IMR-90 (cell line): Measurements from ENCODE around the gene COL19A1. TPM values are rescaled to one million over a fixed set of nuclear protein-coding genes. Genes with fewer than 3 reads are reported as not detected.

ENCODE experiments used
- ATAC-seq: fragments of 200-7000 bp; cut with Tn5 transposase; 2 replicates; pipeline ENCODE4 v1.9.1; 2020; ENCODE audit warnings: low read depth, mild to moderate bottlenecking, moderate library complexity
- BruUV-seq: library from RNA; stranded (reverse); fragments of 400-500 nt; replicated peaks from 2 replicates; lab custom pipeline; 2021; lab: Mats Ljungman, UMichigan
- CTCF ChIA-PET: fragments of 300-600 bp; formaldehyde crosslinking; extraction: SDS; loops from one replicate; lab custom pipeline; 2021; ENCODE audit warnings: antibody characterized with exemption; lab: Yijun Ruan, JAX
- POLR2A ChIA-PET: fragments of 300-600 bp; sonication (Branson Sonifier 250); formaldehyde crosslinking; loops from one replicate; lab custom pipeline; 2022; ENCODE audit warnings: antibody characterized with exemption; ENCODE audit not compliant: unreplicated experiment; lab: Charles Lee
- DNase-seq: peaks from one replicate; pipeline ENCODE4 v3.0.0; 2013
- H2AFZ ChIP-seq: replicated peaks from 2 replicates; pipeline ENCODE3; 2013; ENCODE audit warnings: low read length, mild to moderate bottlenecking; ENCODE audit not compliant: poor library complexity
- H2AK5ac ChIP-seq: 2 replicates; pipeline ENCODE4 v1.6.1; 2013; ENCODE audit warnings: low read depth, low read length, inconsistent platforms
- H2AK9ac ChIP-seq: replicated peaks from 2 replicates; pipeline ENCODE3; 2013; ENCODE audit warnings: mild to moderate bottlenecking, low read depth, low read length, moderate library complexity; ENCODE audit not compliant: poor library complexity
- H2BK120ac ChIP-seq: 2 replicates; pipeline ENCODE4 v1.6.1; 2013; ENCODE audit warnings: low read depth, low read length, inconsistent platforms
- H2BK15ac ChIP-seq: 3 replicates; pipeline ENCODE4 v1.6.1; 2013; ENCODE audit warnings: low read depth, low read length, inconsistent platforms
- H2BK20ac ChIP-seq: 2 replicates; pipeline ENCODE4 v1.6.1; 2013; ENCODE audit warnings: low read depth, mild to moderate bottlenecking, inconsistent platforms, low read length, moderate library complexity
- H2BK5ac ChIP-seq: 2 replicates; pipeline ENCODE4 v1.6.1; 2013; ENCODE audit warnings: mild to moderate bottlenecking, low read depth, low read length, inconsistent platforms; ENCODE audit not compliant: poor library complexity, severe bottlenecking
- H3K14ac ChIP-seq: replicated peaks from 2 replicates; pipeline ENCODE4 v1.6.1; 2013; ENCODE audit warnings: low read depth, low read length, inconsistent platforms
- H3K18ac ChIP-seq: 2 replicates; pipeline ENCODE4 v1.6.1; 2013; ENCODE audit warnings: low read depth, low read length, control low read depth
- H3K23ac ChIP-seq: 2 replicates; pipeline ENCODE4 v1.6.1; 2013; ENCODE audit warnings: low read depth, low read length, inconsistent platforms
- H3K27ac ChIP-seq: 2 replicates; pipeline ENCODE4 v1.5.1; 2013; ENCODE audit warnings: mild to moderate bottlenecking, control low read depth, low read length; ENCODE audit not compliant: insufficient read depth
- H3K27me3 ChIP-seq: 2 replicates; pipeline ENCODE4 v1.6.1; 2013; ENCODE audit warnings: low read length; ENCODE audit not compliant: control insufficient read depth, insufficient read depth
- H3K36me3 ChIP-seq: 2 replicates; pipeline ENCODE4 v1.6.1; 2013; ENCODE audit warnings: low read length, mixed read lengths; ENCODE audit not compliant: control insufficient read depth, insufficient read depth
- H3K4ac ChIP-seq: 2 replicates; pipeline ENCODE4 v1.6.1; 2013; ENCODE audit warnings: low read depth, low read length, inconsistent platforms
- H3K4me1 ChIP-seq: 2 replicates; pipeline ENCODE4 v1.6.1; 2013; ENCODE audit warnings: low read length, mixed read lengths; ENCODE audit not compliant: control insufficient read depth, insufficient read depth
- H3K4me2 ChIP-seq: 2 replicates; pipeline ENCODE4 v1.6.1; 2013; ENCODE audit warnings: low read depth, mild to moderate bottlenecking, control low read depth, low read length, moderate library complexity
- H3K4me3 ChIP-seq: 2 replicates; pipeline ENCODE4 v1.5.1; 2013; ENCODE audit warnings: low read depth, mild to moderate bottlenecking, control low read depth, low read length, moderate library complexity; ENCODE audit not compliant: insufficient read depth
- H3K56ac ChIP-seq: 2 replicates; pipeline ENCODE4 v1.6.1; 2013; ENCODE audit warnings: low read length, inconsistent platforms; ENCODE audit not compliant: insufficient read depth; ENCODE audit errors: extremely low read depth
- H3K79me1 ChIP-seq, 2 experiments: 2 replicates each; pipeline ENCODE4 v1.6.1; 2013; ENCODE audit warnings: low read length in 2 of 2, inconsistent platforms in 1 of 2, low read depth in 1 of 2
- H3K9ac ChIP-seq: 2 replicates; pipeline ENCODE4 v1.6.1; 2013; ENCODE audit warnings: low read depth, low read length, control low read depth
- H3K9me1 ChIP-seq: 2 replicates; pipeline ENCODE4 v1.6.1; 2013; ENCODE audit warnings: low read length, inconsistent platforms; ENCODE audit not compliant: insufficient read depth
- H3K9me3 ChIP-seq: 2 replicates; pipeline ENCODE4 v1.6.1; 2013; ENCODE audit warnings: low read length; ENCODE audit not compliant: control insufficient read depth, insufficient read depth
- H4K20me1 ChIP-seq: 2 replicates; pipeline ENCODE4 v1.6.1; 2013; ENCODE audit warnings: low read length, inconsistent platforms; ENCODE audit not compliant: insufficient read depth
- H4K5ac ChIP-seq: 2 replicates; pipeline ENCODE4 v1.6.1; 2013; ENCODE audit warnings: mild to moderate bottlenecking, low read depth, low read length, control low read depth
- H4K8ac ChIP-seq, 2 experiments: 2 replicates each; pipeline ENCODE4 v1.6.1; 2013; ENCODE audit warnings: low read depth in 2 of 2, low read length in 2 of 2, control low read depth in 1 of 2, inconsistent platforms in 1 of 2
- H4K91ac ChIP-seq: 2 replicates; pipeline ENCODE4 v1.6.1; 2013; ENCODE audit warnings: low read depth, low read length, inconsistent platforms; ENCODE audit not compliant: insufficient read depth
- BHLHE40 ChIP-seq: fragments of 150-350 bp; IDR thresholded peaks from 2 replicates; pipeline ENCODE4 v1.6.1; 2016; ENCODE audit warnings: mild to moderate bottlenecking, low read depth, low read length
- CEBPB ChIP-seq: IDR thresholded peaks from 2 replicates; pipeline ENCODE4 v1.6.1; 2012; ENCODE audit warnings: low read depth, low read length, improper control_type of control experiment
- CHD1 ChIP-seq: IDR thresholded peaks from 2 replicates; pipeline ENCODE4 v1.6.1; 2012; ENCODE audit warnings: low read depth, low read length, improper control_type of control experiment
- CTCF ChIP-seq: conservative IDR thresholded peaks from 2 replicates; pipeline ENCODE4 v1.5.1; 2012; ENCODE audit warnings: mild to moderate bottlenecking, low read depth, low read length, improper control_type of control experiment
- FOS ChIP-seq: fragments of 150-350 bp; IDR thresholded peaks from 2 replicates; pipeline ENCODE4 v1.6.1; 2016; ENCODE audit warnings: low read depth, low read length
- MAFK ChIP-seq: IDR thresholded peaks from 2 replicates; pipeline ENCODE4 v1.6.1; 2012; ENCODE audit warnings: low read depth, low read length, improper control_type of control experiment
- MAZ ChIP-seq: IDR thresholded peaks from 2 replicates; pipeline ENCODE4 v1.6.1; 2012; ENCODE audit warnings: low read depth, mild to moderate bottlenecking, low read length, improper control_type of control experiment, moderate library complexity, borderline replicate concordance
- MXI1 ChIP-seq: IDR thresholded peaks from 2 replicates; pipeline ENCODE4 v1.6.1; 2012; ENCODE audit warnings: low read depth, mild to moderate bottlenecking, low read length, moderate library complexity, borderline replicate concordance
- NFE2L2 ChIP-seq: fragments of 150-350 bp; IDR thresholded peaks from 2 replicates; pipeline ENCODE4 v1.6.1; 2016; ENCODE audit warnings: low read depth, mild to moderate bottlenecking, low read length
- POLR2A ChIP-seq: IDR thresholded peaks from 2 replicates; pipeline ENCODE4 v1.6.1; 2012; ENCODE audit warnings: mild to moderate bottlenecking, low read depth, low read length
- RAD21 ChIP-seq: IDR thresholded peaks from 2 replicates; pipeline ENCODE4 v1.6.1; 2012; ENCODE audit warnings: low read length, improper control_type of control experiment
- RCOR1 ChIP-seq: IDR thresholded peaks from 2 replicates; pipeline ENCODE4 v1.6.1; 2012; ENCODE audit warnings: mild to moderate bottlenecking, low read length, improper control_type of control experiment; ENCODE audit not compliant: insufficient replicate concordance
- RFX5 ChIP-seq: IDR thresholded peaks from 2 replicates; pipeline ENCODE4 v1.8.0; 2012; ENCODE audit warnings: low read depth, mild to moderate bottlenecking, low read length, moderate library complexity
- SMC3 ChIP-seq: fragments of 150-350 bp; IDR thresholded peaks from 2 replicates; pipeline ENCODE4 v1.6.1; 2016; ENCODE audit warnings: low read depth, mild to moderate bottlenecking, antibody characterized with exemption, low read length, moderate library complexity
- USF2 ChIP-seq: fragments of 150-350 bp; IDR thresholded peaks from 2 replicates; pipeline ENCODE4 v1.6.1; 2017; ENCODE audit warnings: mild to moderate bottlenecking, antibody characterized with exemption, low read length, low read depth
- WGBS, 2 experiments: methylation state at CpG; one replicate each; pipeline versions ENCODE4 v1.1.5 to v1.1.7; 2013; ENCODE audit warnings: missing lambda C conversion rate in 2 of 2; ENCODE audit not compliant: insufficient read length in 1 of 2; ENCODE audit errors: extremely low coverage in 2 of 2; 5-methylcytosine and 5-hydroxymethylcytosine counted together
- dilution Hi-C: fragments of 300-500 bp; cut with HindIII; formaldehyde crosslinking; loops from one replicate; pipeline ENCODE4 v1.14.3; 2018; ENCODE audit warnings: low sequenced_read_pairs; ENCODE audit not compliant: unreplicated experiment
- in situ Hi-C: fragments of 300-500 bp; cut with MboI; formaldehyde crosslinking; loops from 3 replicates; pipeline ENCODE4 v1.14.3; 2019; ENCODE audit warnings: low sequenced_read_pairs, inconsistent platforms, mixed read lengths
- intact Hi-C: fragments of 100-400 bp; cut with micrococcal nuclease; formaldehyde crosslinking; loops from 2 replicates; pipeline ENCODE4 v1.10.0; 2022
- polyA plus RNA-seq, 3 experiments: library from polyadenylated mRNA; depleted of rRNA; stranded (reverse); fragments of >200 nt; gene quantifications; 2 replicates each; pipeline ENCODE4 v1.2.3, GENCODE V29; 2012; ENCODE audit warnings: low replicate concordance in 1 of 3
- total RNA-seq: library from RNA; depleted of rRNA; stranded (reverse); fragments of >200 nt; gene quantifications from 2 replicates; pipeline ENCODE4 v1.2.3, GENCODE V29; 2012

The COL19A1 gene
- total and polyA plus RNA-seq, 2 of the 4 experiments (the other 2 are of a cell fraction): under 0.01 TPM; not detected in 1

GRCh38 chr6:70110126-70111022 is 244.0 kb downstream of the COL19A1 start:
- Histone ChIP-seq H2AK9ac (no peak overlapping the region), H3K9ac (no peak overlapping the region), H3K56ac (no peak overlapping the region), H3K14ac (no peak overlapping the region), H3K9me1 (no peaks in the 10 kb centered on the region), H4K20me1 (no peaks in the 10 kb centered on the region), H4K91ac (no peak overlapping the region), H3K27ac (no peak overlapping the region), H3K18ac (no peak overlapping the region), H4K8ac (no peak overlapping the region), H4K5ac (no peak overlapping the region), H3K4ac (no peak overlapping the region), H3K4me2 (no peak overlapping the region), H3K4me3 (no peak overlapping the region), H3K23ac (no peak overlapping the region), H2BK5ac (no peak overlapping the region), H2AK5ac (no peak overlapping the region), H2BK120ac (no peak overlapping the region), H2BK20ac (no peak overlapping the region), H3K36me3 (no peaks in the 10 kb centered on the region), H3K79me1 (no peaks in the 10 kb centered on the region), H3K4me1 (no peaks in the 10 kb centered on the region), H2BK15ac (no peak overlapping the region), H3K27me3 (no peaks in the 10 kb centered on the region), H3K9me3 (no peaks in the 10 kb centered on the region), H2AFZ (no peak overlapping the region)
- in situ Hi-C loops: loop anchor here (10.0 to 25.0 kb wide), 2 partner anchors 273 to 366 kb away; no protein-coding TSS in a partner anchor
- ATAC-seq: no peak
- dilution Hi-C loops: no loop called here
- POLR2A ChIA-PET: no interaction called here
- CTCF ChIA-PET: no interaction called here
- no CpG with 5 or more reads among the region's 2 CpGs for WGBS, 2 experiments
- intact Hi-C loops: no loop called here
- BruUV-seq: no TSS peak
- DNase-seq: peak; percentile 1
- TF ChIP-seq RCOR1: no peak
- TF ChIP-seq CHD1: no peak
- TF ChIP-seq CEBPB: no peak
- TF ChIP-seq USF2: no peak
- no peak for TF ChIP-seq CTCF
- no peak for TF ChIP-seq POLR2A
- TF ChIP-seq MAFK: no peak
- no peak for TF ChIP-seq BHLHE40
- TF ChIP-seq MAZ: no peak
- TF ChIP-seq NFE2L2: no peak
- no peak for TF ChIP-seq FOS
- TF ChIP-seq RAD21: no peak
- no peak for TF ChIP-seq MXI1
- no peak for TF ChIP-seq RFX5
- no peak for TF ChIP-seq SMC3
